ENCODE results near the gene CYP1A2. TPM values are rescaled to one million over a fixed set of nuclear protein-coding genes. Genes with fewer than 3 reads are reported as not detected.
A peak's percentile ranks its signal among the peaks of the same experiment; 100 is the strongest.

The CYP1A2 gene
- total RNA-seq, 1 donor: not detected

DNA sequence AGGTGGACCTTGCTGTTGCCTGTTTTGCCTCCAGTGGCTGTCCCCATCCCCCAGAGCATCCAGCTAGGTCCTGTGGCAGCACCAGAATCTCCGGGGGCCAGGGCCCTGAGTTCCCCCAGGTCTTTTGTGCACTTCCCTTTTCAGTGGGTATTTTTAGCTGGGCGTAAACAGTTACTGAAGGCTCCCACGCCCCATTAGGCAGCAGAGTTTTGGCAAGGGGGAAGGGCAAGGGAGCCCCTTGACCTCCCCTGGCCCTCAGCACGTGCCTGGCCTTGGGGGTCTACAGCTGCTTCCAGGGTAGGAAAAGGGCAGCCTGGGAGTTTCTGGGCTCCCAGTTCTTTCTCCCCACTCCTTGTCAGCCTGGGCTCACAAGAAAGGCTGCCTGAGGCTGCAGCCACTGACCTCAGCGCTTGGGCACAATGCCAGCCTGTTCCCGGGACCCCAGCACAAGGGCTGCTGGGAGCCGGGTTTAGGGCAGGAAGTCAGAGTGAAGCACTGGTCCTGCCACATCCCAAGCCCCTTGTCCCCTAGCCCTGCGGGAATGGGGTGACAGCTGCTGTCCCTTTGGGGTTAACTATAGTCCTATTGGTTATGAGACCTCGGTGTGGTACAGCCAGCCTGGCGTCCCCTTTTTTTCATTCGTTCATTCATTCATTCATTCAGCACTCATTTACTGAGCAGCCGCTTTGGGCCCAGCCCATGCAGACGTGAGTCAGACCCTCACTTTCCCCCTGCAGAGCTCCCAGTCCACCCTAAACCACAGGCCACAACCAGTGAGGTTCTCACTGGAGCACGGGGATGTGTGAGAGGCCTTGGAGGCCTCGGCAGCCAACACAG, 41.7 kb downstream of the CYP1A2 start:
- H2AFZ ChIP-seq (ENCODE audit: low read length): peak overlapping the region; percentile 54
- TF ChIP-seq, protein P1, sequence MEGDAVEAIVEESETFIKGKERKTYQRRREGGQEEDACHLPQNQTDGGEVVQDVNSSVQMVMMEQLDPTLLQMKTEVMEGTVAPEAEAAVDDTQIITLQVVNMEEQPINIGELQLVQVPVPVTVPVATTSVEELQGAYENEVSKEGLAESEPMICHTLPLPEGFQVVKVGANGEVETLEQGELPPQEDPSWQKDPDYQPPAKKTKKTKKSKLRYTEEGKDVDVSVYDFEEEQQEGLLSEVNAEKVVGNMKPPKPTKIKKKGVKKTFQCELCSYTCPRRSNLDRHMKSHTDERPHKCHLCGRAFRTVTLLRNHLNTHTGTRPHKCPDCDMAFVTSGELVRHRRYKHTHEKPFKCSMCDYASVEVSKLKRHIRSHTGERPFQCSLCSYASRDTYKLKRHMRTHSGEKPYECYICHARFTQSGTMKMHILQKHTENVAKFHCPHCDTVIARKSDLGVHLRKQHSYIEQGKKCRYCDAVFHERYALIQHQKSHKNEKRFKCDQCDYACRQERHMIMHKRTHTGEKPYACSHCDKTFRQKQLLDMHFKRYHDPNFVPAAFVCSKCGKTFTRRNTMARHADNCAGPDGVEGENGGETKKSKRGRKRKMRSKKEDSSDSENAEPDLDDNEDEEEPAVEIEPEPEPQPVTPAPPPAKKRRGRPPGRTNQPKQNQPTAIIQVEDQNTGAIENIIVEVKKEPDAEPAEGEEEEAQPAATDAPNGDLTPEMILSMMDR (IDR thresholded peaks at IDR 0.05; ENCODE audit: extremely low read depth, low read depth, low read length): no peak
- H3K4me3 ChIP-seq (ENCODE audit: insufficient read depth, low read length): peak overlapping the region; percentile 5
- peak overlapping the region; percentile 61 for H3K4me2 ChIP-seq (ENCODE audit: insufficient read depth, low read length)
- H3K36me3 ChIP-seq (ENCODE audit: insufficient read depth, low read length): no peaks in the 10 kb centered on the region
- H3K27me3 ChIP-seq (ENCODE audit: insufficient read depth, low read length): no peaks in the 10 kb centered on the region
- peak; percentile 97 for DNase-seq (ENCODE audit: insufficient read length, low spot score, missing footprints)
- peak overlapping the region; percentile 81 for H3K27ac ChIP-seq (ENCODE audit: low read depth, low read length)
- H3K9me3 ChIP-seq (ENCODE audit: low read depth, low read length): no peaks in the 10 kb centered on the region
- H3K4me1 ChIP-seq (ENCODE audit: insufficient read depth, low read length): peaks cover 59% of the 10 kb centered on the region
- H4K20me1 ChIP-seq (ENCODE audit: insufficient read depth, low read length): peaks cover 74% of the 10 kb centered on the region
- peaks cover 98% of the 10 kb centered on the region for H3K79me2 ChIP-seq (ENCODE audit: insufficient read depth, low read length)

DNA sequence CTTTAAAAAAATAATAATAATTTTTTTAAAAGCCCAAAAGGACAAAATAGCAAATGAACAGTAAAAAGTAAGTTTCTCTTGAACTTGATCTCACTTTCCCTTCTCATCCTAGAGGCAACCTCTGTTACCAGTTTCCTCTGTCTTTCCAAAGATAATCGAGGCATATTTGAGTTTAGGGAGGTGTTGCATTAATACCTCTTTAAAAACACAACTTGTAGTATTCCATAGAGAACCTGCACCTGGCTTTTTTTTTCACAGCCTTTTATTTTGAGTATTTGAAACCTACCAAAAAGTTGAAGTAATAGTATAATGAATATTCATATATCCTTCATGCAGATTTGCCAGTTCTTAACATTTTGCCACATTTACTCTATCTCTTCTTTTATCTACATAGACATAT, 42.4 kb downstream of the CYP1A2 start:
- H3K27me3 ChIP-seq (ENCODE audit: insufficient read depth, low read length): no peaks in the 10 kb centered on the region
- H3K79me2 ChIP-seq (ENCODE audit: insufficient read depth, low read length): peaks cover 97% of the 10 kb centered on the region
- peaks cover 75% of the 10 kb centered on the region for H4K20me1 ChIP-seq (ENCODE audit: insufficient read depth, low read length)
- H3K36me3 ChIP-seq (ENCODE audit: insufficient read depth, low read length): no peaks in the 10 kb centered on the region
- no peaks in the 10 kb centered on the region for H3K9me3 ChIP-seq (ENCODE audit: low read depth, low read length)
- H2AFZ ChIP-seq (ENCODE audit: low read length): no peak overlapping the region
- peak overlapping the region; percentile 81 for H3K27ac ChIP-seq (ENCODE audit: low read depth, low read length)
- no peak overlapping the region for H3K4me3 ChIP-seq (ENCODE audit: insufficient read depth, low read length)
- no peak overlapping the region for H3K4me2 ChIP-seq (ENCODE audit: insufficient read depth, low read length)
- peaks cover 58% of the 10 kb centered on the region for H3K4me1 ChIP-seq (ENCODE audit: insufficient read depth, low read length)
- DNase-seq (ENCODE audit: insufficient read length, low spot score, missing footprints): peak; percentile 52
- TF ChIP-seq, protein P1 (IDR thresholded peaks at IDR 0.05; ENCODE audit: extremely low read depth, low read depth, low read length): no peak

DNA sequence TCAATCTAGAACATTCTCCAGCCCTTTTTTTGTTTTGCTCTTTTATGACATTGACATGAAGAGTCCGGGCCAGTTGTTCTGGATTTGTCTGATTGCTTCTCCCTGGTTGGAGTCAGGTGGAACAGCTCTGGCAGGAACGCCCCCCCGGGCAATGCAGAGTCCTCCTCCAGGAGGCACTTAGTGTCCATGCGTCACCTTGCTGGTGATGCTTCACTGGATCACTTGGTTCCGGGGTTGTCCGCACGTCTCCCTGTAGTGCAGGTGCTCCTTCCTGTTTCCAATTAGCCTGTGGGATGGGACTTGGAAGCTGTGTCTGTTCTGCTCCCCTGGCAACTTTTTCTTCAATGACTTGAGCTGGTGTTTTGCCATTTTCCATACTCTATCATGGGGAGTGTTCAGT, 43.0 kb downstream of the CYP1A2 start:
- Histone ChIP-seq H3K79me2 (ENCODE audit: insufficient read depth, low read length) (peaks cover 97% of the 10 kb centered on the region), H3K36me3 (ENCODE audit: insufficient read depth, low read length) (no peaks in the 10 kb centered on the region), H3K9me3 (ENCODE audit: low read depth, low read length) (no peaks in the 10 kb centered on the region), H2AFZ (ENCODE audit: low read length) (no peak overlapping the region), H4K20me1 (ENCODE audit: insufficient read depth, low read length) (peaks cover 77% of the 10 kb centered on the region), H3K4me2 (ENCODE audit: insufficient read depth, low read length) (no peak overlapping the region), H3K4me3 (ENCODE audit: insufficient read depth, low read length) (no peak overlapping the region), H3K27ac (ENCODE audit: low read depth, low read length) (peak overlapping the region; percentile 81), H3K4me1 (ENCODE audit: insufficient read depth, low read length) (peaks cover 52% of the 10 kb centered on the region), H3K27me3 (ENCODE audit: insufficient read depth, low read length) (no peaks in the 10 kb centered on the region)
- DNase-seq (ENCODE audit: insufficient read length, low spot score, missing footprints): peak; percentile 19
- TF ChIP-seq, protein P1 (IDR thresholded peaks at IDR 0.05; ENCODE audit: extremely low read depth, low read depth, low read length): no peak

DNA sequence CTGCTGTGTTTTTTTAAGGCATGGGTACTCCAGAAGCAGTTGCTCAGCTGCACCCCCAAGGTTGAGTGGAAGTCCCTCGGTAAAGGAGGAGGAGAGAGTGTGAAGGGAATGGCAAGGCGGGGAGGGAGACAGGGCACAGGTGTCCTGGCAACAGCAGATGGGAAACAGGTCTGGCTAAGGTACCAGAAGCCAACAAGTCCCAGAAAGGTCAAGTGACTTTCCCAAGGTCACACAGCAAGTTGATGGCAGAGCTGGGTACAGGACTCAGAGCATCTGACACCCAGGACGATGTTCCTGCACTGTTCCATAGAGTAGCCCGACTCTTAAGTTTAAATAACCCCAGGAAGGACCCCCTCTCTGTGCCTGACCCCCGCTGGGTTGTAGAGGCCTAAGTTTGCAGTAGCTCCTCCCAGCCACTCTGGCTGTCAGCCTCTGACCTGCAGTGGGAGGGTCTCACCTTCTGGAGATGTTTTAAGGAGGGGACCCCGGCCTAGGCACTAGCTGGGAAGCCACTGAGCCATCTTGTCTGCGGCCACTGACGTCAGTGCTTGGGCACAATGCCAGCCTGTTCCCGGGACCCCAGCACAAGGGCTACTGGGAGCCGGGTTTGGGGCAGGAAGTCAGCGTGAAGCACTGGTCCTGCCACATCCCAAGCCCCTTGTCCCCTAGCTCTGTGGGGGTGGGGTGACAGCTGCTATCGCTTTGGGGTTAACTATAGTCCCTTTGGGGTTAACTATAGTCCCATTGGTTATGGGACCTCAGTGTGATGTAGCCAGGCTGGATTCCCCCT, 43.8 kb downstream of the CYP1A2 start:
- peaks cover 72% of the 10 kb centered on the region for H4K20me1 ChIP-seq (ENCODE audit: insufficient read depth, low read length)
- H3K79me2 ChIP-seq (ENCODE audit: insufficient read depth, low read length): peaks cover 96% of the 10 kb centered on the region
- H3K27ac ChIP-seq (ENCODE audit: low read depth, low read length): peak overlapping the region; percentile 41
- H3K4me2 ChIP-seq (ENCODE audit: insufficient read depth, low read length): no peak overlapping the region
- no peaks in the 10 kb centered on the region for H3K36me3 ChIP-seq (ENCODE audit: insufficient read depth, low read length)
- no peaks in the 10 kb centered on the region for H3K27me3 ChIP-seq (ENCODE audit: insufficient read depth, low read length)
- no peaks in the 10 kb centered on the region for H3K9me3 ChIP-seq (ENCODE audit: low read depth, low read length)
- no peak overlapping the region for H3K4me3 ChIP-seq (ENCODE audit: insufficient read depth, low read length)
- H3K4me1 ChIP-seq (ENCODE audit: insufficient read depth, low read length): peaks cover 45% of the 10 kb centered on the region
- DNase-seq (ENCODE audit: insufficient read length, low spot score, missing footprints): no peak
- TF ChIP-seq, protein P1 (IDR thresholded peaks at IDR 0.05; ENCODE audit: extremely low read depth, low read depth, low read length): no peak
- H2AFZ ChIP-seq (ENCODE audit: low read length): no peak overlapping the region
